ENCODE data around the gene LRRC41.
"Not testable (repeated sequence)": the region's sequence is repeated elsewhere in the genome, so short reads cannot be mapped to it uniquely, and the experiment has no call there.

LRRC41 gene

DNA sequence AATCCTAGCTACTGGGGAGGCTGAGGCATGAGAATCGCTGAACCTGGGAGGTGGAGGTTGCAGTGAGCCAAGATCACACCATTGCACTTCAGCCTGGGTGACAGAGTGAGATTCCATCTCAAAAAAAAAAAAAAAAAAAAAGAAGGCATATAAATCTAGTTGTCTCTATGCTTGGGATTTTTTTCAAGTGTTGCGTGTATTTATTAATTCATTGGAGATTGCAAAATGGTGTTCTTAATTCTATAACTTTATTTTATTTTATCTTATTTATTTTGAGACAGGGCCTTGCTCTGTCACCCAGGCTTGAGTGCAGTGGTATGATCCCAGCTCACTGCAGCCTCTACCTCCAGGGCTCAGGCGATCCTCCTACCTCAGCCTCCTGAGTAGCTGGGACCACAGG is 72.2 kb downstream of the LRRC41 start:
- DNase-seq; H3K9me3 ChIP-seq (ENCODE audit: control extremely low read depth in 1 of 5, control insufficient read depth in 4 of 5, insufficient read depth in 2 of 5, low read depth in 1 of 5, low read length in 4 of 5); POLR2A ChIA-PET; H3K27me3 ChIP-seq (replicated peaks in 2 of 5; ENCODE audit: control insufficient read depth in 4 of 5, insufficient read depth in 5 of 5, low read length in 4 of 5); H3K27ac ChIP-seq (ENCODE audit: insufficient read depth in 1 of 2, low read depth in 1 of 2, low read length in 2 of 2, poor library complexity in 1 of 2, severe bottlenecking in 2 of 2); H3K4me3 ChIP-seq (ENCODE audit: control insufficient read depth in 1 of 7, extremely low read depth in 1 of 7, insufficient read depth in 4 of 7, low read depth in 2 of 7, low read length in 6 of 7); H3K36me3 ChIP-seq (ENCODE audit: control insufficient read depth in 4 of 4, insufficient read depth in 4 of 4, low read length in 3 of 4); H3K4me1 ChIP-seq (ENCODE audit: control extremely low read depth in 1 of 4, control insufficient read depth in 4 of 4, insufficient read depth in 4 of 4, low read length in 3 of 4): not testable (repeated sequence)
- WGBS (ENCODE audit: insufficient coverage), result 100% methylated on average over 1 of the region's 3 CpGs
- CTCF ChIA-PET, result interaction anchor here (1.1 to 2.4 kb wide), 4 partner anchors 12 to 47 kb away, joined by 3 to 7 read pairs (median 3); no protein-coding TSS in a partner anchor

All from common myeloid progenitor, CD34-positive (primary cell).